SK-N-SH treated with all-trans-retinoic acid at 6 μM for 48 hours (cell line): ENCODE measurements around the gene SPDYE18.
"Not testable (repeated sequence)": the region's sequence is repeated elsewhere in the genome, so short reads cannot be mapped to it uniquely, and the experiment has no call there.

ENCODE experiments used
- ATAC-seq: fragments of 200-7000 bp; cut with Tn5 transposase; 3 replicates; pipeline ENCODE4 v1.9.1; 2020; ENCODE audit warnings: mild to moderate bottlenecking, moderate library complexity

Gene SPDYE18, protein sequence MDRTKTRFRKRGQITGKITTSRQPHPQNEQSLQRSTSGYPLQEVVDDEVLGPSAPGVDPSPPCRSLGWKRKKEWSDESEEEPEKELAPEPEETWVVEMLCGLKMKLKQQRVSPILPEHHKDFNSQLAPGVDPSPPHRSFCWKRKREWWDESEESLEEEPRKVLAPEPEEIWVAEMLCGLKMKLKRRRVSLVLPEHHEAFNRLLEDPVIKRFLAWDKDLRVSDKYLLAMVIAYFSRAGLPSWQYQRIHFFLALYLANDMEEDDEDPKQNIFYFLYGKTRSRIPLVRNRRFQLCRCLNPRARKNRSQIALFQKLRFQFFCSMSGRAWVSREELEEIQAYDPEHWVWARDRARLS

DNA sequence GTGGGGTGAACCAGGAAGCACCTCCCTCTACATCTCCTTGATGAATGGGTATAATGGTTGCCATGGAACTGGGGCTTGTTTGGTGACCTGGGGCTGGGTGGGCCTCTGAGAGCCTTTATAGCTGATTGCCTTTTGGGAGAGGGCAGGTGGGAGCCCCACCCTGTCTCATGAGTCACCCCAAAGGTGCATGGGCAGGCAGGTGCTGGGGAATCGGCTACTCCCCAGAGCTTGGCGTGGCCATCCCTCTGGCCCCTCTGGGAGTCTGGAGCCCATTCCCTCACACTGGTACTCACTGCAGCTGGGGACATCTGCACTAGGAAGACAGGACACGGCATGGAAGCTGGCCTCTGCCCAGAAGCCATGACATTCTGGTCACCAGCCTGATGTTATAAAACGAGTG lies at the start of gene SPDYE18:
Gene SPDYE18, minus strand, starts transcription at position 2 of the 400 bp plus-strand sequence. CDS start 2,046 bp downstream, outside the sequence.
- ATAC-seq: not testable (repeated sequence)

DNA sequence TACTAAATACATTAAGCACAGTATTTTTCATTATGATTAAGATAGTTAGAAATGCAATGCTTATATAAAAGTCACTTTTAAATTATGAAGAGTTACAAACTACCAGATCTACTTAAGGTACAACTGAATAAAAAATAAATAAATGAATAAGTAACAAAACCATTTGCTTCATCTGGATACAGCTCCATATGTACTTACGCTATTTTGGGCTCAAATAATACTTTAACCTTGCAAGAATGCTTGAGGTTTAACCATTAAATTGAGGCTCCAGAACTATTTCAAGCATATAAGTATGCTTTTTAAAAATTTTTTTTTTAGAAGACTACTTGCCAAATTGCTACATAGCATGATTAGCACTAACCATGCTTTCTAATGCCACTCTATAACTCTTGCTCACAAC lies 46.0 kb upstream of the SPDYE18 start:
- peak; percentile 53 for ATAC-seq

DNA sequence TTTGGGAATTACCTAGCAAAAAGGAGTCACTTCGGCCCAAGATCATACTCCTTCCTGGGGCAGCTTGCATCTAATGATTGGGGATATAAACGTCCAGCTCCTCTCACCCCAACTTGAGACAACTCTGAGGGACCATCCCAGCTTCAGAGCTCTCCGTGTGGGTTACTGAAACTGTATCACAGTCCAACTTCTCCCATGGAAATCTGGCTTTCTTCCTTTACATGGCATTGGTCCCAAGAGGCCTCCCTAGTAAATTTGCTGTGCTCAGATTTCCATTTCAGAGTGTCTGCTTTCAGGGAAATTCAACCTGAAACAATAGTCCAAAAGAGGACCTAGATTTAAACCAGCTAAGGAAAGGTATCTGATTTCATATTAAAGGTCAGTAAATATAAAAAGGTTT lies 45.3 kb upstream of the SPDYE18 start:
- peak; percentile 58 for ATAC-seq

DNA sequence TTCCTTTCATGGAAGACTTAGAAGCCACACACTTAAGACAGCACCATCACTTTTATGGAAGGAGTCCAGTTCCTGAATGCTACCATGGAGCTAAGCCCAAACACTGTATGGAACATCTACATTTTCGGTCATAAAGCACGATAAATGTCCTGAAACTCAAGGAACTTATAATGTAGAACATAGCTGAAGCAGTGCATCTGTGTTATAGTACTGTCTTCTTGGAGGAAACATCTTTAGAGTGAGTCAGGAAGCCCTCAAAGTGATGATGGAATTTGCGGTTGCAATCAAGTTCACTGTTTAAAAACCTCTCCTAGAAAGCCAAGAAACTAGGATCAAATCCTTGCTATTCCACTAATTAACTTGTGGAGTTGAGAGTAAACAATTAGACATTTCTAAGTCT lies 43.5 kb upstream of the SPDYE18 start:
- not testable (repeated sequence) for ATAC-seq

DNA sequence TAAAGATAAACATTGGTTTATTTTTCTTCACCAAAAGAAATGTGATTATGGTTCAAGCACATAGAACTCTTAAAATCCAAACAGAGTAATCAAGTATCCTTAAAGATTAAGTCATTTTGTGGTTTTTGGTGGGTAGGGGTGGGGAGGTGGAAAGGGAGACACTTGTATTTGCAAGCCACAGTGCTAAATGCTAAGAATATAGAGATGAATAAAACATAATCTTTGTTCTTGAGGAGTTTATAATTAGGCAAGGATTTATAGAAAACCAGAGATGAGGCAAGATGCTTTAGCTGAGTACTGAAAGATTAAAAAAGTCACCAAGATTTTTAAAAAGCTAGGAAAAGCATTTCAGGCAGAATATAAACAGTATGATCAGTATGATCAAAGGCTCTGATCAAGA lies 40.3 kb upstream of the SPDYE18 start:
- ATAC-seq: not testable (repeated sequence)

DNA sequence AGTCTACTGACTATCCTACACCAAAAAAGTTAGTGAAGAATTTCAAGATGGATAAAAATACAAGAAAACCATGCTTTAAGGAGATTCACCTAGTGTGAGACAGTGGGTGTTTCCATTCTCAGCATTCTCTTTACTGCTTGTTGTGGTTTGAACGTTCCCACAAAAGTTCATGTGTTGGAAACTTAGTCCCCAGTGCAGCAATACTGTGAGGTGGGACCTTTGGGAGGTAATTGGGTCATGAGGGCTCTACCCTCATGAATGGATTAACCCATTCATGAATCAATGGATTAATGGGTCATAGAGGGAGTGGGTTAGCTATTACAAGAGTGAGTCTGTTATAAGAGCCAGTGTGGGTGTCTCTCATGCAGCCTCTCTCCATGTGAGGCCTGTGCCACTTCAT lies 38.8 kb upstream of the SPDYE18 start:
- ATAC-seq: not testable (repeated sequence)

DNA sequence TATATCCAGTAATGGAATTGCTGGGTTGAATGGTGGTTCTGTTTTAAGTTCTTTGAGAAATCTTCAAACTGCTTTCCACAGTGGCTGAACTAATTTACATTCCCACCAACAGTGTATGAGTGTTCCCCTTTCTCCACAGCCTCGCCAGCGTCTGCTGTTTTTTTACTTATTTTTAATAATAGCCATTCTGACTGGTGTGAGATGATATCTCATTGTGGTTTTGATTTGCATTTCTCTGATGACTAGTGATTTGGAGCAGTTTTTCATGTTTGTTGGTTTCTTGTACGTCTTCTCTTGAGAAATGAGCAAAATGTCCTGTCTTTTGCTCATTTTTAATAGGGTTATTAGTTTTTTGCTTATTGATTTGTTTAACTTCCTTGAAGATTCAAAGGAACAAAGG lies 38.1 kb upstream of the SPDYE18 start:
- not testable (repeated sequence) for ATAC-seq

DNA sequence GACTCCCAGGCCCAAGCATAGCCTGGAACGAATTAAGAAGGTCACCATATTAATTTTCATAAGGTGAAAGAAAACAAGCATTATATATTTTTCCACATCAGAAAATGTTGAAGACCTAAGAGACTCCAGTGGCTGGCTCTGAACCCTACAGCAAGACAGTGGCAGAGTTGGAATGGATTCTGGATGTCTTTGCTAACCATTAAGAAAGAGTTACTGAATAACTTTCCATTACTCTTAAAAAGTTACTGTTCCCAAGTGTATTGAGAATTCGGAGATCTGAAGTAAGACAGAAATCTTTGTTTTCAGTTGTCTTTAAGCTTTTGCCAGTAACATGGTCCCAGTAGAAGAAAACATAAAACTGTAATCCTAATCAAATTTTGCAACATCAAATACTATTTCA lies 29.9 kb upstream of the SPDYE18 start:
- not testable (repeated sequence) for ATAC-seq

DNA sequence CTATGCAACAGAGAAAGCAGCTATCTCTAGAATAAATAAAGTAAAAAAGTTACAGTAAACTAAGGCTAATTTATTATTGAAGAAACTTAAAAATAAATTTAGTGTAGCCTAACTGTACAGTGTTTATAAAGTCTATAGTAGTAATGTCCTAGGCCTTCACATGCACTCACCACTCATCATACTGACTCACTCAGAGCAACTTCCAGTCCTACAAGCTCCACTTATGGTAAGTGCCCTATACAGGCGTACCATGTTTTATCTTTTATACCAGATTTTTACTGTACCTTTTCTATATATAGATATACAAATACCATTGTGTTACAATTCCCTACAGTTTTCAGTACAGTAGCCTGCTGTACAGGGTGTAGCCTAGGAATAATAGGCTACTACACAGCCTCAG lies 19.8 kb upstream of the SPDYE18 start:
- not testable (repeated sequence) for ATAC-seq

DNA sequence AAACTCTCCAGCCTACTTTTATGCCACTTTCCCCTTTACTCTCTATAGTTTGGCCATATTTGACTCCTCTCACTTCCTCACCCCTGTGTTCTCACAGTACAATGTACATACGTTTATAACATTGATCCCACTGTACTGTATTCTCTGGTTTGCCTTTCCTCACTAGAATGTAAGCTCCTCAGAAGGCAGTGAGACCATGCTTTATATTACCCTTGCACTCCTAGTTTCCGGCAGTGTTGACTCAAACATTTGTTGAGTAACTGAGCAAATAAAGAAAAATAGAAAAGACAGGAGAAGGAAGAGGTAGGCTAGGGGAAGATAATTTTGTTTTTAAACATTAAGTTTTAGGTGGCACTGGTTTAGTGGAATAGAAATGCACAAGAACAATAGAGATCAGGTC lies 17.9 kb upstream of the SPDYE18 start:
- not testable (repeated sequence) for ATAC-seq

DNA sequence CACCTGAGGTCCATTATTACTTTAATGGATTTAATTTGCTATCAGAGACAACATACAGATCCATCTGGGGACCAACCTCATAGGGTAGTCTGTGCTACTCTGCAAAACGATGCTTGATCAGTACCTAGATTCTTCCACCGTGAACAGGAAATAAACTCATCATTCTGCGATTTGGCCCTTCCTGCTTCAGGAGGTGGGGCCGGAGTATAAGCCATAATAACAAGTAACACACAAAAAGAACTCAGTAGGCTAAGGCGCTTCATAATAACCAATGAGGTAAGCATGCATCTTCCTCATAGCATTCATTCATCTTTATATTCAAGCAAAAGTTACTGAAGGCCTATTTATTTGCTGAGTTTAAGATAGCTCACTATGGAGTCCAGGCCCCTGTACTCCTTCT lies 17.3 kb upstream of the SPDYE18 start:
- ATAC-seq: not testable (repeated sequence)

DNA sequence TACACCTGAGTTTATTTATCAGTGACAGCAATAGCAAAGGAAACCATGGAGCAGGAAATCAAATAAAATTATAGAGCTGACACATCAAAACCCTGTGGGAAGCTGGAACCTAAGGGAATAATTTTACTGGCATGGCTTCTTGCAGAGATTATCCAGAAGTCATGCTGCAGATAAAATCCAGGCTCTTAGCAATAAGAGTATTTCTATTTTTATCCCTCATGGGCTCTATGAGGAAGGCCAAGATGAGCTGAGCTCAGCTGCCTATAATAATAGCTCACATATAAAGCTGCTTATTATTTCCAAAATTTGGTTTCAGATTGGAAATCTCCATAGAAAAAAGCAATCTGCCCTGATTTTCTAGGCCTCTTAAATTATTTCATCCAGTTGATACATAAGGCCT lies 16.8 kb upstream of the SPDYE18 start:
- ATAC-seq: peak; percentile 80

DNA sequence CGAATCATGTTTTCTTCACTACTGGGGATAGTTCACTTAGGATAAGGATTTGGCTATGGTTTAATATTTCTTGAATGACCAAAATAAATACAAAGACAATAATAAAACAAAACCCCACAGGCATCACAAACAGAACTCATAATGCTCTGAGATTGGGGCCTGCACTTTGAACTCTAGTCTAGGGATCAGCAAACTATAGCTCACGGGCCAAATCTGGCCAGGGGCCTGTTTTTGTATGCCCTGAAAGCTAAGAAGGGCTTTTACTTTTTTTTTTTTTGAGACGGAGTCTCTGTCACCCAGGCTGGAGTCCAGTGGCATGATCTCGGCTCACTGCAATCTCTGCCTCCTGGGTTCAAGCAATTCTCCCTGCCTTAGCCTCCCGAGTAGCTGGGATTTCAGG lies 14.7 kb upstream of the SPDYE18 start:
- not testable (repeated sequence) for ATAC-seq

DNA sequence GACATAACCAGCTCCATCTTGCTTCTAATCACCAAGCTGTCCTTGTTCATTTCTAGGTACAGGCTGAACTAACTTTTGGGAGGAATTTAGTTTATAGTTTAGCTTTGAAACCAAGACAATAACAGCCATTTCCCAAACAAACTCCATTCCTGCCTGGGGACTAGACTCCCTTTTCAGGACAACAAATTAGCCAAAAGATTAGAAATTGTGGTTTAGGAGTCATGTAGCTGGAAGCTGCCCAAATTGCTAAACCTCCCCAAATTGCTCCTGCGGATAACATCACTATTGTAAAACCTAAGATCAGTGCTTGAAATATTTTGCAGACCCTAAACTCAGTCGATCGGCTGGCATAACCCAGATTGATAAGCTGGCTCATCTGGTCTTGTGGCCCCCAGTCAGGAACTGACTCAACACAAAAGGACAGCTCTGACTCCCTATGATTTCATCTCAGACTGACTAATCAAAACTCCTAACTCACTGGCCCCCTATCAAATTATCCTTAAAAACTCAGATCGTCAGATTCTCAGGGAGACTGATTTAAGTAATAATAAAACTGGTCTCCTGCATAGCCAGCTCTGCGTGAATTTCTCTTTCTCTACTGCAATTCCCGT lies 12.5 kb upstream of the SPDYE18 start:
- ATAC-seq: not testable (repeated sequence)

DNA sequence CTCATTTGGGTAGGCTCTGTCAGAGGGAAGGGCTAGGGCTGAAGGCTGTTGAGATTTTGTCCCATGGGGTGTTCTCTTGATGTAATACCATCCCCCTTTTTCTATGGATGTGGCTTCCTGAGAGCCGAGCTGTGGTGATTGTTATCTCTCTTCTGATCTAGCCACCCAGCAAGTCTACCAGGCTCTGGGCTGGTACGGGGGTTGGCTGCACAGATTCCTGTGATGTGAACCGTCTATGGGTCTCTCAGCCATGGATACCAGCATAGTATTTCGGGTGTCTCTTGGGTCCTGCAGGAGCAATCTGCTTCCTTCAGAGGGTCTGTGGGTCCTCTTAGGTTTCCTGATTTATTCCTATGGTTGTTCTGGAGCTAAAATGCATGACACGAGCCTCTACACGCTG lies 8.8 kb upstream of the SPDYE18 start:
- not testable (repeated sequence) for ATAC-seq

DNA sequence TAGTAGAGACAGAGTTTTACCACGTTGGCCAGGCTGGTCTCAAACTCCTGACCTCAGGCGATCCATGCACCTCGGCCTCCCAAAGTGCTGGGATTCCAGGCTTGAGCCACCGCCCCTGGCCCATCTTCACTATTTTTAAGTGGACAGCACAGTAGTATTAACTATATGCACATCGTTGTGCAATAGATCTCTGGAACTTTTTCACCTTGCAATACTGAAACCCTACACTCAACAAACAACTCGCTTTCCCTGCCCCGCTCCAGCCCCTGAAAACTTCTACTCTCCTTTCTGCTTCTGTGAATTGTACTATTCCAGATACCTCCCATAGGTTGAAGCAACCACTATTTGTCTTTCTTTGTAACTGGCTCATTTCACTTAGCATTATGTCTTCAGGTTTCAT lies 3.5 kb upstream of the SPDYE18 start:
- not testable (repeated sequence) for ATAC-seq

DNA sequence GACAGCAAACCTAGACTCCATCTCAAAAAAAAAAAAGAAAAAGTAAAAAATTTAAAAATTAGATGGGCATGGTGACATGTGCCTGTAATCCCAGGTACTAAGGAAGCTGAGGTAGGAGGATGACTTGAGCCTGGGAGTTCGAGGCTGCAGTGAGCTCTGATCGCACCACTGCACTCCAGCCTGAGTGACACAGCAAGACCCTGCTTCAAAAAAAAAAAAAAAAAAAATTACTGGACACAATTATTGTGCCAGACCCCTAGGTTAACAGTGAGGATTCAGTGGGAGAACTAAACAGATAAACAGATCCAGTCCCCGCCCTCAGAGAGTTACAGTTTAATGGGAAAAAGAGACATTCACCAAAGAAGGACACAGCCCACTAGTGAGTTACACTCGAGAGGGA lies 1.4 kb upstream of the SPDYE18 start:
- peak; percentile 31; the same call in 2 of the 3 replicates for ATAC-seq

DNA sequence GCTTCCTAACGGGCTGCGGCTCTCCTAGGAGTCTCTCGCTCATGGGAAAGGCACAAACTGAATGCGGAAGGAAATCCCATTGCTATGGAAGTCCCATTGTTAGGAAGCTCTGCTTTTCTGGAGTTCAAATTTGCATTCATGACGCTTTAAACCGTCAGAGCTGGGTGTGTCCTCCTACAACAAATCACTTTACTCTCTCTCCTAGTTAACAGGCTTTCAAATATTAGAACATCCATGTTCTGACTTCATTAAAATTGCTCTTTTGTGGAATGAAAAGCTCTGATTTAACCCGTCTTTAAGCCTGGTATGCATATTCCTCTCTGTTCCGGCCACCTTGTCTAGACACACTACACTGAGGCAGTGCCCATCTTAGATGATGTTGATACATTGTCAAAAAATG lies 30.1 kb downstream of the SPDYE18 start, which contains the start of gene SPDYE17:
Gene SPDYE17, minus strand, starts transcription at position 101 of the 400 bp plus-strand sequence. CDS start 1,791 bp downstream, outside the sequence.
- ATAC-seq: not testable (repeated sequence)

DNA sequence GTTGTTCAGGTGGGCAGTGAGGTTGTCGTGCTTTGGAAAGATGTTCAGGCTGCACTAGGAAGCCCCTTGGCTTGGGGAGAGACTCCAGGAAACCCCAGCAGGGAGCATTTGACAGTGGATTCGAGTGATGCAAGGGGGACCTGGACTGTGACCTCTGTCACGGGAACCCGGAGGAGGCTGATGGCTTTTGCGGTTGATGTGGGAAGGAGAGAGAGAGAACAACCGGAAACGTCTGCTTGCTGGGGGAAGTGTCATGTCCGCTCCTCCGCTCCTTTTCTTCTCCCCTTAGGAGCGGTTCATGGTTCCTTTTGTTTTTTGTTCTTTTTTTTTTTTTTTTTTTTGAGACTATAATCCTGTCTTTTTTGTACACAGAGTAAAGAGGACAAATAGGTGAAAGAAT lies 36.0 kb downstream of the SPDYE18 start:
- not testable (repeated sequence) for ATAC-seq

DNA sequence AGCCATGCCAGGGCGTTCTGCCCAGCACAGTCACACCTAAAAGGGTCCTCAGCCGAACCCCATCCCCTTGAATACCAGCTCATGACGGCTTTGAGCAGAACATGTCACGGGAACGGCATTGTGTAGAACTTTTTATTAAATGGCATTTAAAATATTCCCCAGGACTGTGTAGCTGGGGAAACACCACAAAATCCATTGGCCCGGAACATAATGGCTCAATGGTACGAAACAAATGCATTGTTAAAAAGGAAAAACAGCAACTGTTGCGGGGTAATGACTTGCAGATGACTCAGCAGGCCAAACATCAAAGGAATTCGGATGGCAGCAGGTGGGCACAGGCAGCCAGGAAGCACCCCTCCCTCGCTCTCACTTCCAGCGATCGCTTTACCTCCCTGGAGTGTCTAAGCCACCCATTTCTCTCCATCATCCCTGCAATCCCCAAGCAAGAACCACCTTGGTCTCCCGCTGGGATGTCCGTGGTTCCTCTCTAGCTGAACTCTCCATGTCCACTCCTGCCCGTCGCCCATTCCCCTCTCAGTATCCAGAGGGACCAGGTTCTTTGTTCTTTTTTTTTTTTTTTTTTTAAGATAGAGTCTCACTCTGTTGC lies 52.2 kb downstream of the SPDYE18 start:
- ATAC-seq: peak; percentile 61

DNA sequence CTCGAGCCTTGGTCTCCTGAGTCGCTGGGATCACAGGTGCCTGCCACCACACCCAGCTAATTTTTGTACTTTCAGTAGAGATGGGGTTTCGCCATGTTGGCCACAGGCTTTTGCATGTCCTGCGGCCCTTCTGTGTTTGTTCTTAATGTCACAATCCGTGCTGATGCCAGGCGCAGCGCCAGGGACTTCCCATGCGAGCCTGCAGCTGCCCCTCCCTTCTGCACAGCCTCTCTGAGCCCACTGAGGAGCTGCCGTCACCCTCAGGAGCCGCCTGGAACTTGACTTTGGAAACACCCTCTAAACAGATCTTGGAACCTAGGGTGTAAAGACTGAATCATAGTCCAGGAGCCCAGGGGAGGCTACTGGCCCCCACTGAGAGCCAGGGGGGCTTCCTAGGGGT lies 54.4 kb downstream of the SPDYE18 start:
- not testable (repeated sequence) for ATAC-seq

DNA sequence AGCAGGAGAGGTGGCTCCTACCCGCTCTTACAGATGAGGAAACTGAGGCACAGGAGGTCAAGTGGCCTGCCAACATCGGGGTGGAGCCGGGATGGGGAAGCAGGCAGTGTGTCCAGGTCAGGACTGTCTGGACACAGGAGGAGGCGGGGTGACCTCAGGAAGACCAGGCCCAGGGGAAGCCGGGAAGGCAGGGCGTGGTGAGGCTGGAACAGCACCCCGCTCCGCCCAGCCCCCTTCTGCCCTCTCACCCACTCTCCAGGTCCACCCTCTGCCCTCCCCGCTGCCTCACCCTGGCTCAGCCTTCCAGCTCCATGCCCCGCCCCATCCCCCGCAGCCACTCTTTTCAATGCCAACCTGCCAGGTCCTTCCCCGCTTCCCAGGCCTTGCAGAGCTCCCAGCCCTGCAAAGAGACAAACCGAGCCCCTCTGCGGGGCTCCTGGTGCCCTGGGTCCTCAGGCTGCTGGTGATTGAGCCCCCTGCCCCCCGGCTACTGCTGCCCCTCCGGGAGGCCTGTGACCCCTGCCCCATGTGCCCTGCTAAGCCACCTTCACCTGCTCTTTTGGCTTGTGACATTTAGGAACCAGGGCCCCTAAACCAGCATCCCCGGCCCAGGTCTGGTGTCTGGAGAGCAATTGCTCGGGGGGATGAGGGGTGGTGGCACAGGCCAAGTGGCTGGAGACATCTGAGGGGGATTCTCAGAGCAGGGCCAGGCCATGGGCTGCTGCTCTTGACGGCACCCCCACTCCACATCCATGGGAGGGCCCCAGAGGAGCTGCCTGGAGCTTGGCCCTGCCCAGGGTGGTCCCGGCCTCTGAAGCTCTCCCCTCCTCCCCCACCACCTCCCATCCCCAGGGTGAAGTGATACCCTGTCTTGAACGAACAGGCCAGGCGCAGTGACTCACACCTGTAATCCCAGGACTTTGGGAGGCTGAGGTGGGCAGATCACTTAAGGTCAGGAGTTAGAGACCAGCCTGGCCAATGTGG lies 55.9 kb downstream of the SPDYE18 start:
- ATAC-seq: peak; percentile 6
